ENCODE results near the gene PAN3. TPM values are rescaled to one million over a fixed set of nuclear protein-coding genes. Genes with fewer than 3 reads are reported as not detected.

The PAN3 gene
- total RNA-seq, 1 donor from 2014 or later: 50.1 TPM

- Mint-ChIP-seq H3K4me1 (no peaks in the 10 kb centered on the region), H3K27ac (no peak overlapping the region), H3K9me3 (no peaks in the 10 kb centered on the region), H3K4me3 (no peak overlapping the region), H3K36me3 (peaks cover 31% of the 10 kb centered on the region), H3K27me3 (ENCODE audit: insufficient read depth, low read depth) (peaks cover 2% of the 10 kb centered on the region)
- no peak overlapping the region for H3K9ac ChIP-seq
- H3K4me1 ChIP-seq: peaks cover 13% of the 10 kb centered on the region
- H4K20me1 ChIP-seq (ENCODE audit: low read depth): peaks cover 6% of the 10 kb centered on the region
- H3K4me2 ChIP-seq: no peak overlapping the region
- no peak overlapping the region for H3K27ac ChIP-seq
- H3F3A ChIP-seq (ENCODE audit: low read depth): no peaks in the 10 kb centered on the region
- H3K36me3 ChIP-seq: peaks cover 32% of the 10 kb centered on the region
- no peak for DNase-seq (ENCODE audit: low spot score)
- no peaks in the 10 kb centered on the region for H3K27me3 ChIP-seq
- H3K79me2 ChIP-seq (ENCODE audit: low read depth): no peaks in the 10 kb centered on the region
- no peaks in the 10 kb centered on the region for H3K9me3 ChIP-seq (ENCODE audit: low read depth)
- no peak overlapping the region for H3K4me3 ChIP-seq
- H2AFZ ChIP-seq (replicated peaks): no peak overlapping the region
- TF ChIP-seq CTCF (IDR thresholded peaks at IDR 0.05): no peak
- TF ChIP-seq EZH2phosphoT487 (IDR thresholded peaks at IDR 0.05): no peak
- TF ChIP-seq EZH2 (IDR thresholded peaks at IDR 0.05): no peak
These were observed 145.3 kb downstream of the PAN3 start for GRCh38 chr13:28283600-28283999.

- Histone ChIP-seq H3K9ac (no peak overlapping the region), H3K4me3 (no peak overlapping the region), H3K36me3 (peaks cover 27% of the 10 kb centered on the region), H3K4me1 (peaks cover 13% of the 10 kb centered on the region), H4K20me1 (ENCODE audit: low read depth) (peaks cover 6% of the 10 kb centered on the region), H2AFZ (replicated peaks) (no peak overlapping the region), H3K27ac (no peak overlapping the region), H3F3A (ENCODE audit: low read depth) (no peaks in the 10 kb centered on the region), H3K79me2 (ENCODE audit: low read depth) (no peaks in the 10 kb centered on the region), H3K4me2 (no peak overlapping the region), H3K27me3 (no peaks in the 10 kb centered on the region), H3K9me3 (ENCODE audit: low read depth) (no peaks in the 10 kb centered on the region)
- H3K4me1 Mint-ChIP-seq: no peaks in the 10 kb centered on the region
- H3K36me3 Mint-ChIP-seq: peaks cover 23% of the 10 kb centered on the region
- no peak for DNase-seq (ENCODE audit: low spot score)
- H3K4me3 Mint-ChIP-seq: no peak overlapping the region
- no peaks in the 10 kb centered on the region for H3K27me3 Mint-ChIP-seq (ENCODE audit: insufficient read depth, low read depth)
- no peak for TF ChIP-seq CTCF (IDR thresholded peaks at IDR 0.05)
- H3K27ac Mint-ChIP-seq: no peak overlapping the region
- H3K9me3 Mint-ChIP-seq: no peaks in the 10 kb centered on the region
These were observed 147.9 kb downstream of the PAN3 start for GRCh38 chr13:28286263-28286662.

- H3K4me2 ChIP-seq: no peak overlapping the region
- no peaks in the 10 kb centered on the region for H3K9me3 ChIP-seq (ENCODE audit: low read depth)
- H4K20me1 ChIP-seq (ENCODE audit: low read depth): no peaks in the 10 kb centered on the region
- H3K79me2 ChIP-seq (ENCODE audit: low read depth): no peaks in the 10 kb centered on the region
- no peak overlapping the region for H3K27ac Mint-ChIP-seq
- no peak overlapping the region for H3K4me3 Mint-ChIP-seq
- H3K36me3 ChIP-seq: peaks cover 15% of the 10 kb centered on the region
- H3K27ac ChIP-seq: no peak overlapping the region
- peak; percentile 67 for DNase-seq (ENCODE audit: low spot score)
- no peak overlapping the region for H2AFZ ChIP-seq (replicated peaks)
- peaks cover 31% of the 10 kb centered on the region for H3K4me1 ChIP-seq
- peaks cover 4% of the 10 kb centered on the region for H3K27me3 Mint-ChIP-seq (ENCODE audit: insufficient read depth, low read depth)
- H3K27me3 ChIP-seq: no peaks in the 10 kb centered on the region
- H3K4me1 Mint-ChIP-seq: peaks cover 21% of the 10 kb centered on the region
- H3K9me3 Mint-ChIP-seq: peaks cover 2% of the 10 kb centered on the region
- H3K4me3 ChIP-seq: no peak overlapping the region
- no peak for TF ChIP-seq CTCF (IDR thresholded peaks at IDR 0.05)
- peaks cover 24% of the 10 kb centered on the region for H3K36me3 Mint-ChIP-seq
- no peak overlapping the region for H3K9ac ChIP-seq
- peaks cover 23% of the 10 kb centered on the region for H3F3A ChIP-seq (ENCODE audit: low read depth)
These were observed 159.0 kb downstream of the PAN3 start for GRCh38 chr13:28297341-28297740.

- Histone ChIP-seq H2AFZ (replicated peaks) (no peak overlapping the region), H3K36me3 (no peaks in the 10 kb centered on the region), H3K4me1 (peaks cover 37% of the 10 kb centered on the region), H3K4me2 (no peak overlapping the region), H4K20me1 (ENCODE audit: low read depth) (no peaks in the 10 kb centered on the region), H3K27me3 (no peaks in the 10 kb centered on the region), H3K4me3 (no peak overlapping the region), H3K27ac (no peak overlapping the region), H3F3A (ENCODE audit: low read depth) (peaks cover 17% of the 10 kb centered on the region), H3K79me2 (ENCODE audit: low read depth) (no peaks in the 10 kb centered on the region), H3K9me3 (ENCODE audit: low read depth) (no peaks in the 10 kb centered on the region), H3K9ac (no peak overlapping the region)
- no peak for TF ChIP-seq CTCF (IDR thresholded peaks at IDR 0.05)
- no peak for TF ChIP-seq EZH2 (IDR thresholded peaks at IDR 0.05)
- Mint-ChIP-seq H3K27ac (no peak overlapping the region), H3K4me1 (peaks cover 25% of the 10 kb centered on the region), H3K36me3 (peaks cover 16% of the 10 kb centered on the region), H3K4me3 (no peak overlapping the region), H3K27me3 (ENCODE audit: insufficient read depth, low read depth) (peaks cover 4% of the 10 kb centered on the region), H3K9me3 (peaks cover 2% of the 10 kb centered on the region)
- DNase-seq (ENCODE audit: low spot score): no peak
These were observed 161.6 kb downstream of the PAN3 start for GRCh38 chr13:28299916-28300315.

All from neural progenitor cell (in vitro differentiated cells).